GM20000 (cell line): ENCODE measurements around the gene WDR5B.

ENCODE experiments used
- DNase-seq: peaks from one replicate; pipeline ENCODE4 v3.0.0; 2012; ENCODE audit warnings: low spot score
- TF ChIP-seq, protein P1 (sequence below): IDR thresholded peaks from 2 replicates; pipeline ENCODE4 v1.5.1; 2012; ENCODE audit warnings: mild to moderate bottlenecking, control low read depth; ENCODE audit errors: extremely low read depth, missing control alignments

WDR5B gene

DNA sequence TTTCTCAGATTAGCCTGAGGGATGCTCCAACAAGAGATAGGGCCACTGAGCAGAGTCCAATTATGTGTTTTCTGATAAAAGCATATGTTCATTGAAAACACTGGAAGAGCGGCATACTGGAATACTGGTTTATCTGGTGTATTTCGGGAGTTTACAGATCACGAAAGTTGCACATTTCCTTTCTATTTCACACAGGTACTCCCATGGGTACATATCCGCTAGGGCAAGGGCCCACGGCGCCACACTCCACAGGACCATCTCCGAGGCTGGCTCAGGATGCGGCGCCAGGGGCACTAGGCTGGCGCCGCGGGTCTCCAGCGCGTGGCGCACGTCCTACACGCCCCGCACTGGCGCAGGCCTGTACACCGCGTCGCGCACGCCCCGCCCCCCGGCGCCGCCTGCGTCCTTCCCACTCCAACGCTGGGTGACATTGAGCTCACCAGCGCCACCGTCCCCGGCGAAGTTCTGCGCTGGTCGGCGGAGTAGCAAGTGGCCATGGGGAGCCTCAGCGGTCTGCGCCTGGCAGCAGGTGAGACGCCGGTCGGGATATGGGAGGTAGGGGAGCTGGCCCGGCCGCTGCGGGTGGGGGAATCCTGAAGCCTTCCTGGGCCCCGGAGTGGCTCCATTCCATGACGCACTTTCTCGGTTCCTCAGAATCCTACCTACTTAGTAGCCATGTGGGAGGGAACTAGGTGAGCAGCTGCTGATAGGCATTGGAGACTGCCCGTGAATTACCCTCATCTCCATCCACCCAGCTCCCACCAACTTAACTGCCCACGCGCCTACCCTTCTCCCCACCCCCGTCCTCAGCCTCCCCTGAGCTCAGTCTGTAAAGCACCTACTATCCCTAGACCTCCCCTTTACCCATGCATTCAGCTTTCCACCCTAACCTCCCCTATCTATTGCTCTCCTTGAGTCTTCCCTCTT is 31.8 kb downstream of the WDR5B start, which contains the start of gene FAM162A:
Gene FAM162A (plus strand): TSS at position 412 of the 927 bp plus-strand sequence. CDS start 84 bp downstream, at position 496.
- DNase-seq, result peak; percentile 91

DNA sequence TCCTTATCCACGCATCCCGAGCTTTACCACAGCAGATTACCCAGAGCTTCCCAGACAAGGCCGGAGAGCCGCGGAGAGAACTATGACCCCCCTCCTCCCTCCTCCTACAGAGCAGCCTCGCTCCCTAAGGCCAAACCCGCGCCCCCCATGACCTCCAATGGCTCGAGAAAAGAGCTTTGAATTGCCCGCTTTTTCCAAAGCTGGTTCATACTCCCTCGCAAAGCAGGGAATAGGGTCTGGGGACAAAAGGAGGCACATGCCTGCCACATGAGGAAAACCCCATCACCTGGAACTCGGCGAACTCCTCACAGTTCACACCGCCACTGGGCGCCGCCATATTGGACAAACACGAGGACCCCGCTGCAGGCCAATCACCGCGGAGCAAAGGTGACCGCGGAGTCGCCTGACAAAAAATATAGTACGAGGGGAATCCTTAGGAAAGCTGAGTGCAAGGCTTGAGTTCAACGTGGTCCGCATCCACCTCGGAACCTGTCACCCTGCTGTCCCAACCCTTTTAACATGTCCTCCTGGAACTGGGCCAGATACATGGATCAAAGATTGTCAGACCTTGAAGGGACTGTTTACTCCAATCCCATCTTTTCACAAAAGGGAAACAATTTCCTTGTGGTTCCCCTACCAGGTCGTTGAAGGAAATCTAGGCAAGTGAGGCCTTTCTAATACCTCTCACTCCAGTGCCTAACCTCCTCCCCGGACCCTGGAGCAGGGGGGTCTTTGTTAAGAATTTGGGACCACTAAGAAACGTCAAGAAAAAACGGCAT is 32.8 kb downstream of the WDR5B start, which contains the start of gene MIX23:
Gene MIX23 (minus strand): TSS at position 344 of the 779 bp plus-strand sequence. CDS start 7 bp downstream, at position 337.
- DNase-seq, result peak; percentile 85
- TF ChIP-seq, protein P1, sequence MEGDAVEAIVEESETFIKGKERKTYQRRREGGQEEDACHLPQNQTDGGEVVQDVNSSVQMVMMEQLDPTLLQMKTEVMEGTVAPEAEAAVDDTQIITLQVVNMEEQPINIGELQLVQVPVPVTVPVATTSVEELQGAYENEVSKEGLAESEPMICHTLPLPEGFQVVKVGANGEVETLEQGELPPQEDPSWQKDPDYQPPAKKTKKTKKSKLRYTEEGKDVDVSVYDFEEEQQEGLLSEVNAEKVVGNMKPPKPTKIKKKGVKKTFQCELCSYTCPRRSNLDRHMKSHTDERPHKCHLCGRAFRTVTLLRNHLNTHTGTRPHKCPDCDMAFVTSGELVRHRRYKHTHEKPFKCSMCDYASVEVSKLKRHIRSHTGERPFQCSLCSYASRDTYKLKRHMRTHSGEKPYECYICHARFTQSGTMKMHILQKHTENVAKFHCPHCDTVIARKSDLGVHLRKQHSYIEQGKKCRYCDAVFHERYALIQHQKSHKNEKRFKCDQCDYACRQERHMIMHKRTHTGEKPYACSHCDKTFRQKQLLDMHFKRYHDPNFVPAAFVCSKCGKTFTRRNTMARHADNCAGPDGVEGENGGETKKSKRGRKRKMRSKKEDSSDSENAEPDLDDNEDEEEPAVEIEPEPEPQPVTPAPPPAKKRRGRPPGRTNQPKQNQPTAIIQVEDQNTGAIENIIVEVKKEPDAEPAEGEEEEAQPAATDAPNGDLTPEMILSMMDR, result no peak

More for the DNA sequence above, 31.8 kb downstream of the WDR5B start, which contains the start of gene FAM162A:
- TF ChIP-seq, protein P1, result peak; percentile 65

DNA sequence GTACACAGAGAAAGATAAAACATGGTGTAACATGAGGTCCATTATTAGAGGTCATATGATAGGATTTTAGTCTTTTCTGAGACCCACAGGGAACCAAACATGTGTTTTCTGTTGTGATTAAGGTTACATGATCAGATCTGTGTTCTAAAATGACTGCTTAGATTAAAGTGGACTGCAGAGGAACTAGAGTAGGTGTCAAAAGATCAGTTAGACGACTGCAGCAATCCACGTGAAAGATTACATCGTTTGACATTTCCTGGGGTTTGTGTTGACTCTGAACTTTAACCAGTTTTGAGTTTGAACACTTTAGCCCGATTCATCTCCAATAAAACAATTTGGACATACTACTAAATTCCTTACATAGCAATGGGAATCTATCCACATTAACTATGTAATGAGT is 37.9 kb downstream of the WDR5B start:
- TF ChIP-seq, protein P1, result no peak
- DNase-seq, result no peak

DNA sequence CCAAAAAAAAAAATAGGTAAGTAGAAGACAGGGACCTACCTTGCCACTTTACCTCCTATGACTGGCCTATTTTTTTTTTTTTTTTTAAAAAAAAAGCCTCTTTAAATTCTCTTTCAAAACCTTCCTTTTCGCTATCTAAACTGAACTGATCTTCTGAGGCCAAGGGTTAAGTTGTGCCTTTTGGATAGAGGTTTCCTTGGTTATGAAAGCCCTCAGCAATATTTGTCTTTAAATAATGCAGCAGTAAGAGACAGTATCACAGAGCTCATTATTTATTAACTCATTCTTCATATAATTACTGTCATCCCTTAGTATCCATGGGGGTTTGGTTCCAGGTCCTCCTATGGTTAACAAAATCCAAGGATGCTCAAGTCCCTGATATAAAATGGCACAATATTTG is 41.8 kb downstream of the WDR5B start:
- no peak for DNase-seq
- TF ChIP-seq, protein P1, result no peak

DNA sequence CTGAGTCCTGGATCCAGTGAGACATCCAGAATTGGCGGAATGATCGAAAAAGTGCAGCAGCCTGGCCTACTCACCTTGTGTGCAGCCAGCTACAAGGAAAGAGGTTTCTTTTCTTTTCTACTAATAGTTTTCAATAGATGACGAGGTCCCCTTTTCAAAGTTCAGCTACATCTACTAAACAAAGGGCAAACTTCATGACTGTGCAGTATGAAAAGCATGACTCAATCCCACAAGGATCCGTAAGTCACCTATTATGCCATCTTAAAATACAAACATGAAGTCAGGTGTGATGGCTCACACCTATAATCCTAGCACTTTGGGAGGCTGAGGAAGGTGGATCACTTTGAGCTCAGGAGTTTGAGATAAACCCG is 49.5 kb downstream of the WDR5B start:
- no peak for DNase-seq
- TF ChIP-seq, protein P1, result no peak

DNA sequence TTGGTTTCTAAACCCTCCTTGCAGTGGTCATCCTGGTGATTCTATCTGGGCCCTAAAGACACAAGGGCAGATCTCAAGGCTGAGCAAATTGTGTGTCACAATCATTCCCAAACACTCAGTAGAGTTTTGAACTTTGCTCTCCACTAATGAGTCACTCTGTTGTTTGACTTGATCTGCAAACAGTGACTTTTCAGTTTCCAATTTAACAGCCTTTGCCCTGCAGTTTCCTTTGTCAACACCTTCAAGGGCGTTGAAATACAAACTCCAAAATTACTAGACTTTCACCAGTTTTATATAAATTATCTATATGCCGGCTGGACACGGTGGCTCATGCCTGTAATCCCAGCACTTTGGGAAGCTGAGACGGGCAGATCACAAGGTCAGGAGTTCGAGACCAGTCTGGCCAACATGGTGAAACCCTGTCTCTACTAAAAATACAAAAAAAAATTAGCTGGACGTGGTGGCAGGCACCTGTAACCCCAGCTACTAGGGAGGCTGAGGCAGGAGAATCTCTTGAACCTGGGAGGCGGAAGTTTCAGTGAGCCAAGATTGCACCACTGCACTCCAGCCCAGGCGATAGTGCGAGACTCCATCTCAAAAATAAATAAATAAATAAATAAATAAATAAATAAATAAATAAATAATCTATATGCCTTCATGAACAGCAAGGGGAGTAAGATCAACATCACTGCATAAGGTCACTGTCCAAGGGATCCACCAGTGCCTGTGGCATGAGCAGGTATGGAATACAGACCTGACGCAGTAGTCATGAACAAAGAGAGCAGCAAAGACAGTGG is 50.1 kb downstream of the WDR5B start:
- DNase-seq, result peak; percentile 10

DNA sequence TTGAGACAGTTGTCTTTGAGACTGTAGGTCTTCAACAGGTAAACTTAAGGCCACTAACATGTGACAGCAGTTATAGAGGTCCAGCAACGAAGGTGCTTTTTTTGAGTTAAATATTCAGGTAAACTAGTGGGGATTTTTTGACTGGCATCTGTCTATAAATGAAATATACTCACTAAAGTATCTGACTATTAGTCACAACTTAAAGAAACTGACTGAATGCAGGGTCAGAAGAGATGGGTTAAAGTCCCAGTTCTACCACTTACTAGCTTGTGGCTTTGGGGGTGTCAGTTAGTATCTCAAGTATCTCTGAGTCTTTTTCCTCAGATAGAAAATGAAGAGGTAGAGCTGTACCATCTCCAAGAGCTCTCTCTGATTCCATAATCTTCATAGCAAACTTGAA is 50.8 kb downstream of the WDR5B start:
- TF ChIP-seq, protein P1, result no peak
- no peak for DNase-seq
